HG03108 (cell line): ENCODE measurements around the gene HOXA5.

ENCODE experiments used
- ATAC-seq: cut with Tn5 transposase; IDR thresholded peaks from one replicate; pipeline ENCODE4 v1.9.1; 2021; ENCODE audit warnings: moderate library complexity; ENCODE audit not compliant: unreplicated experiment

The HOXA5 gene

GRCh38 chr7:27160546-27161213 lies 17.2 kb upstream of the HOXA5 start:
- ATAC-seq = peak; percentile 47

GRCh38 chr7:27160145-27160545 lies 16.7 kb upstream of the HOXA5 start:
- no peak for ATAC-seq

- ATAC-seq = no peak
Measured at GRCh38 chr7:27159266-27160144, 16.0 kb upstream of the HOXA5 start.

GRCh38 chr7:27158436-27159265 lies 15.2 kb upstream of the HOXA5 start:
- no peak for ATAC-seq

- no peak for ATAC-seq
Measured at GRCh38 chr7:27157702-27158431, 14.4 kb upstream of the HOXA5 start.

GRCh38 chr7:27156916-27157701 lies 13.6 kb upstream of the HOXA5 start:
- ATAC-seq = no peak

GRCh38 chr7:27156508-27156898 lies 13.0 kb upstream of the HOXA5 start, which contains the start of gene HOXA7:
Gene HOXA7 (minus strand): TSS chr7:27156675. CDS start chr7:27156545, 130 bp downstream.
- no peak for ATAC-seq

- no peak for ATAC-seq
Measured at GRCh38 chr7:27155816-27156507, 12.5 kb upstream of the HOXA5 start.

- no peak for ATAC-seq
Measured at GRCh38 chr7:27154901-27155815, 11.7 kb upstream of the HOXA5 start.

GRCh38 chr7:27154369-27154768 lies 10.9 kb upstream of the HOXA5 start:
- no peak for ATAC-seq

- ATAC-seq = no peak
Measured at GRCh38 chr7:27153526-27153925, 10.0 kb upstream of the HOXA5 start.

- no peak for ATAC-seq
Measured at GRCh38 chr7:27152816-27153442, 9.4 kb upstream of the HOXA5 start.

GRCh38 chr7:27151931-27152815 lies 8.7 kb upstream of the HOXA5 start, which contains the start of gene HOXA3:
Gene HOXA3 (minus strand): TSS chr7:27152583. CDS start chr7:27110640, 41,943 bp downstream.
- ATAC-seq = no peak

- no peak for ATAC-seq
Measured at GRCh38 chr7:27151341-27151930, 8.0 kb upstream of the HOXA5 start.

- ATAC-seq = peak; percentile 84
Measured at GRCh38 chr7:27150568-27151340, 7.3 kb upstream of the HOXA5 start.
